Uterus (tissue), 2 donors: ENCODE data around the gene NSD1.

Source experiments
- POLR2A ChIP-seq, 2 donors: fragments of 450-650 bp; IDR thresholded peaks; one replicate each; pipeline ENCODE4 v1.6.1; 2016; ENCODE audit warnings: antibody characterized with exemption in 2 of 2, mild to moderate bottlenecking in 1 of 2, moderate library complexity in 1 of 2
- TF ChIP-seq, protein P1 (sequence below), 4 experiments: fragments of 200-600 bp in 2 of 4; fragments of 450-650 bp in 2 of 4; sonication (generic) in 2 of 4; IDR thresholded peaks; one replicate each; pipeline ENCODE4 v1.5.1; 2016 to 2019; ENCODE audit warnings: antibody characterized with exemption in 4 of 4, mild to moderate bottlenecking in 2 of 4, moderate library complexity in 1 of 4

DNA sequence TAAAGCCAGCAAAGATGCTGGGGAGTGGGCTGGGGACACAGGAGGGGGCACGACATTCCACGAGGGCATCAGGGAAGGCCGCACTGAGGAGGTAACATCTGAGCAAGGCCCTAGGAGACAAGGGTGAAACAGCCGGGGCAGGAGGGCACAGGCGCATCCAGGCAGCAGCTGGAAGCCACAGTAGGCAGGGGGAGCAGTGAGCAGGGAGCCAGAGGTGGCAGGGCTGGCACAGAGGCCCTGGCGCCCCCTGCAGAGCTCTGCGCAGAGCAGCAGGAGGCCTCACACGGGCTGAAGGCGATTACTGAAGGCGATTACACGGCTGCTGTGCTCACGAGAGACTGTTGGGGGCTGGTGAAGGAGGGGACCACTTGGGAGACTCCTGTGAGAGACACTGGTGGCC lies 202.5 kb downstream of the NSD1 start:
- TF ChIP-seq, protein P1, sequence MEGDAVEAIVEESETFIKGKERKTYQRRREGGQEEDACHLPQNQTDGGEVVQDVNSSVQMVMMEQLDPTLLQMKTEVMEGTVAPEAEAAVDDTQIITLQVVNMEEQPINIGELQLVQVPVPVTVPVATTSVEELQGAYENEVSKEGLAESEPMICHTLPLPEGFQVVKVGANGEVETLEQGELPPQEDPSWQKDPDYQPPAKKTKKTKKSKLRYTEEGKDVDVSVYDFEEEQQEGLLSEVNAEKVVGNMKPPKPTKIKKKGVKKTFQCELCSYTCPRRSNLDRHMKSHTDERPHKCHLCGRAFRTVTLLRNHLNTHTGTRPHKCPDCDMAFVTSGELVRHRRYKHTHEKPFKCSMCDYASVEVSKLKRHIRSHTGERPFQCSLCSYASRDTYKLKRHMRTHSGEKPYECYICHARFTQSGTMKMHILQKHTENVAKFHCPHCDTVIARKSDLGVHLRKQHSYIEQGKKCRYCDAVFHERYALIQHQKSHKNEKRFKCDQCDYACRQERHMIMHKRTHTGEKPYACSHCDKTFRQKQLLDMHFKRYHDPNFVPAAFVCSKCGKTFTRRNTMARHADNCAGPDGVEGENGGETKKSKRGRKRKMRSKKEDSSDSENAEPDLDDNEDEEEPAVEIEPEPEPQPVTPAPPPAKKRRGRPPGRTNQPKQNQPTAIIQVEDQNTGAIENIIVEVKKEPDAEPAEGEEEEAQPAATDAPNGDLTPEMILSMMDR (IDR thresholded peaks at IDR 0.05): no peak
- TF ChIP-seq POLR2A (IDR thresholded peaks at IDR 0.05): no peak
